ENCODE results near the gene MAGI2. TPM values are rescaled to one million over a fixed set of nuclear protein-coding genes. Genes with fewer than 3 reads are reported as not detected.

MAGI2 gene
- total and polyA plus RNA-seq, 2 donors (not counting 3 experiments of a cell fraction or from before 2014, with no cell fraction given), result 0.28 to 6.0 TPM

- FAIRE-seq (no peak), DNase-seq (ENCODE audit: low read depth, low spot score) (no peak)
- no peaks in the 10 kb centered on the region for H3K27me3 ChIP-seq (ENCODE audit: control insufficient read depth in 2 of 2, insufficient read depth in 2 of 2, low read length in 2 of 2)
- POLR2A ChIA-PET, result no interaction called here
- H3K4me2 ChIP-seq (ENCODE audit: insufficient read depth, low read length), result no peak overlapping the region
- BruUV-seq (replicated peaks), result no TSS peak
- H3K9me1 ChIP-seq (replicated peaks; ENCODE audit: control insufficient read depth, extremely low read depth, insufficient read depth, low read length), result no peaks in the 10 kb centered on the region
- no peaks in the 10 kb centered on the region for H4K20me1 ChIP-seq (replicated peaks; ENCODE audit: control insufficient read depth, extremely low read depth, insufficient read depth, low read length)
- no peaks in the 10 kb centered on the region for H3K36me3 ChIP-seq (ENCODE audit: control insufficient read depth in 2 of 2, extremely low read depth in 1 of 2, insufficient read depth in 2 of 2, low read length in 2 of 2)
- H3K27ac ChIP-seq (ENCODE audit: insufficient read depth, low read depth, low read length), result no peak overlapping the region
- intact Hi-C loops (cut with micrococcal nuclease), result no loop called here
- no peaks in the 10 kb centered on the region for H3K4me1 ChIP-seq (ENCODE audit: control insufficient read depth, extremely low read depth, insufficient read depth, low read length)
- H3K79me2 ChIP-seq (ENCODE audit: control insufficient read depth, insufficient read depth, low read length), result no peaks in the 10 kb centered on the region
- H3K4me3 ChIP-seq (replicated peaks in 1 of 3; ENCODE audit: insufficient read depth in 1 of 3, low read depth in 1 of 3, low read length in 3 of 3), result no peak overlapping the region
- dilution Hi-C loops (cut with MboI; ENCODE audit: extremely low pct_ligation_motif_present, low sequenced_read_pairs), result no loop called here
- H2AFZ ChIP-seq (ENCODE audit: low read depth, low read length), result no peak overlapping the region
- no peak for TF ChIP-seq JUN (IDR thresholded peaks at IDR 0.05; ENCODE audit: borderline replicate concordance, insufficient read depth, insufficient read length, low read depth)
- TF ChIP-seq POLR2AphosphoS5 (IDR thresholded peaks at IDR 0.05; ENCODE audit: insufficient read depth, low read depth, low read length), result no peak
- no peak for TF ChIP-seq CTCF (IDR thresholded peaks at IDR 0.05; ENCODE audit: extremely low read depth in 1 of 2, insufficient read depth in 1 of 2, low read depth in 1 of 2, low read length in 2 of 2)
- no peak for TF ChIP-seq FOS (IDR thresholded peaks at IDR 0.05; ENCODE audit: borderline replicate concordance, insufficient read depth, low read length)
- TF ChIP-seq EZH2 (IDR thresholded peaks at IDR 0.05; ENCODE audit: borderline replicate concordance, low read depth, low read length, severe bottlenecking), result no peak
- TF ChIP-seq POLR2A (IDR thresholded peaks at IDR 0.05; ENCODE audit: low read depth, low read length), result no peak
- TF ChIP-seq MAX (IDR thresholded peaks at IDR 0.05; ENCODE audit: insufficient read depth, insufficient read length), result no peak
- TF ChIP-seq MYC (IDR thresholded peaks at IDR 0.05; ENCODE audit: low read depth, low read length), result no peak
- TF ChIP-seq GATA2 (IDR thresholded peaks at IDR 0.05; ENCODE audit: insufficient read depth, insufficient read length, low read depth, low read length), result no peak
- no peak overlapping the region for H3K9ac ChIP-seq (replicated peaks; ENCODE audit: extremely low read depth, insufficient read depth, low read length)
- H3K9me3 ChIP-seq (replicated peaks; ENCODE audit: control insufficient read depth, insufficient read depth, low read length), result no peaks in the 10 kb centered on the region
- CTCF ChIA-PET, result interaction anchor here (1.2 kb wide), 1 partner anchor 199 kb away, joined by 3 read pairs; no protein-coding TSS in a partner anchor
Measured at GRCh38 chr7:79497728-79498127, 44.3 kb upstream of the MAGI2 start.
